HG02885 (cell line): Measurements from ENCODE around the gene EEA1.
A peak's percentile ranks its signal among the peaks of the same experiment; 100 is the strongest.
"Not testable (repeated sequence)": the region's sequence is repeated elsewhere in the genome, so short reads cannot be mapped to it uniquely, and the experiment has no call there.

ENCODE experiments used
- ATAC-seq: cut with Tn5 transposase; IDR thresholded peaks from one replicate; pipeline ENCODE4 v1.9.1; 2021; ENCODE audit warnings: mild to moderate bottlenecking; ENCODE audit not compliant: unreplicated experiment, poor library complexity

Gene EEA1

GRCh38 chr12:92928962-92929915 lies at the start of gene EEA1:
EEA1 (minus strand) TSS chr12:92929295; CDS start chr12:92929066, 229 bp downstream.
- peak; percentile 88 for ATAC-seq

- ATAC-seq, result no peak
Measured at GRCh38 chr12:92978607-92979006, 49.5 kb upstream of the EEA1 start.

- no peak for ATAC-seq
Measured at GRCh38 chr12:92977326-92977725, 48.2 kb upstream of the EEA1 start.

GRCh38 chr12:92974759-92975158 lies 45.7 kb upstream of the EEA1 start:
- ATAC-seq, result no peak

GRCh38 chr12:92973614-92974013 lies 44.5 kb upstream of the EEA1 start:
- peak; percentile 40 for ATAC-seq

GRCh38 chr12:92971859-92972524 lies 42.9 kb upstream of the EEA1 start:
- no peak for ATAC-seq

GRCh38 chr12:92968176-92968813 lies 39.2 kb upstream of the EEA1 start:
- ATAC-seq, result no peak

- not testable (repeated sequence) for ATAC-seq
Measured at GRCh38 chr12:92964378-92964777, 35.3 kb upstream of the EEA1 start.

GRCh38 chr12:92961949-92962348 lies 32.9 kb upstream of the EEA1 start:
- no peak for ATAC-seq

GRCh38 chr12:92955997-92956663 lies 27.0 kb upstream of the EEA1 start:
- no peak for ATAC-seq

GRCh38 chr12:92953747-92954146 lies 24.7 kb upstream of the EEA1 start:
- ATAC-seq, result no peak

- ATAC-seq, result no peak
Measured at GRCh38 chr12:92952394-92952793, 23.3 kb upstream of the EEA1 start.

GRCh38 chr12:92951006-92951405 lies 21.9 kb upstream of the EEA1 start:
- ATAC-seq, result no peak

GRCh38 chr12:92950011-92950410 lies 20.9 kb upstream of the EEA1 start:
- no peak for ATAC-seq

- no peak for ATAC-seq
Measured at GRCh38 chr12:92949466-92949865, 20.4 kb upstream of the EEA1 start.

GRCh38 chr12:92947589-92948215 lies 18.6 kb upstream of the EEA1 start:
- no peak for ATAC-seq

GRCh38 chr12:92945659-92946220 lies 16.6 kb upstream of the EEA1 start:
- ATAC-seq, result no peak

GRCh38 chr12:92943482-92944250 lies 14.6 kb upstream of the EEA1 start:
- peak; percentile 43 for ATAC-seq

- ATAC-seq, result no peak
Measured at GRCh38 chr12:92942905-92943304, 13.8 kb upstream of the EEA1 start.
